NB4 (cell line): Measurements from ENCODE around the gene NECAB3.

Experiments
- DNase-seq: peaks from one replicate; pipeline ENCODE4 v3.0.0; 2010; ENCODE audit warnings: low read depth
- H3K4me3 ChIP-seq: one replicate; pipeline ENCODE4 v1.5.1; 2011; ENCODE audit warnings: mild to moderate bottlenecking, low read depth, low read length, moderate library complexity
- CTCF ChIP-seq: IDR thresholded peaks from one replicate; pipeline ENCODE4 v1.5.1; 2012; ENCODE audit warnings: low read depth, low read length
- MAX ChIP-seq: IDR thresholded peaks from 2 replicates; pipeline ENCODE4 v1.6.1; 2011; ENCODE audit warnings: low read depth, low read length
- MYC ChIP-seq: IDR thresholded peaks from 2 replicates; pipeline ENCODE4 v1.6.1; 2011; ENCODE audit warnings: low read depth, low read length
- POLR2A ChIP-seq: IDR thresholded peaks from 2 replicates; pipeline ENCODE4 v1.6.1; 2011; ENCODE audit warnings: mild to moderate bottlenecking; ENCODE audit not compliant: insufficient read length; ENCODE audit errors: extremely low read depth

The NECAB3 gene

GRCh38 chr20:33673114-33673409 is 1.2 kb downstream of the NECAB3 start:
- TF ChIP-seq POLR2A: no peak
- TF ChIP-seq CTCF: no peak
- no peak for TF ChIP-seq MAX
- no peak for TF ChIP-seq MYC
- H3K4me3 ChIP-seq: peak overlapping the region; percentile 74
- no peak for DNase-seq

GRCh38 chr20:33672426-33673113 is 1.7 kb downstream of the NECAB3 start:
- TF ChIP-seq CTCF (no peak), POLR2A (no peak), MYC (no peak), MAX (no peak)
- H3K4me3 ChIP-seq: no peak overlapping the region
- no peak for DNase-seq

- TF ChIP-seq CTCF: no peak
- TF ChIP-seq MYC: no peak
- no peak for TF ChIP-seq MAX
- TF ChIP-seq POLR2A: no peak
- H3K4me3 ChIP-seq: no peak overlapping the region
- DNase-seq: no peak
Observed at GRCh38 chr20:33671573-33672288, 2.5 kb downstream of the NECAB3 start.

GRCh38 chr20:33670715-33671499 is 3.3 kb downstream of the NECAB3 start:
- TF ChIP-seq MYC (no peak), CTCF (no peak), MAX (no peak), POLR2A (no peak)
- H3K4me3 ChIP-seq: no peak overlapping the region
- DNase-seq: no peak

- TF ChIP-seq POLR2A (no peak), MAX (no peak), MYC (no peak), CTCF (no peak)
- DNase-seq: no peak
- H3K4me3 ChIP-seq: no peak overlapping the region
Observed at GRCh38 chr20:33669873-33670640, 4.2 kb downstream of the NECAB3 start.
